HG03558 (cell line): ENCODE data around the gene ZBTB16.

Source experiments
- ATAC-seq: cut with Tn5 transposase; IDR thresholded peaks from one replicate; pipeline ENCODE4 v1.9.1; 2021; ENCODE audit warnings: moderate number of reproducible peaks; ENCODE audit not compliant: unreplicated experiment; ENCODE audit errors: extremely low read depth

ZBTB16 gene

DNA sequence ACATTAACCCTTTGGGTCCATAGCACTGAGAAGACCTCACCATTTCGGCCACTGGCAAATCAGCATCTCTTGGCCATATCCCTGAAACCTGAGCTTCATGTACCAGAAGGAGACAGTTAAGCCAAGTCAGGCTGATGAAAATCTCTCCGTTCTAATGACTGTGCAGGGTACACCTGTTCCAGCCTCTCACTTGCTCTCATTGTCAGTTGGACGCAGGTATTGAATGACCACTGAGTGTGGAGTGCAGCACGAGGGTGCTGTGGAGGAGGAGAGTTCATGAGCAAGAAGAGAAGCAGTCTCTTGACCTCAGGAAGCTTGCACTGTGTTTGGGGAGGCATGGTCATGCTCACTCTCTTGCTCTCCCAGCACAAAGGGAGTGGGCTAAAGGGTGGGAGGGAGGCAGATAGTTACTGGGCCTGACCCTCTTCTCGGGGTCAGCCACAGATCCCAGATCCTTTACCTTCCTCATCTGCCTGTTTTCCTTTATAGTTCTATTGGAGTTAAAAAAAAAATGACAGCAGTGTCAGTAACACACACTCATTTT, 65.2 kb downstream of the ZBTB16 start:
- ATAC-seq: no peak

GRCh38 chr11:114125531-114125930, 66.0 kb downstream of the ZBTB16 start:
- ATAC-seq: no peak

GRCh38 chr11:114125959-114126358, 66.4 kb downstream of the ZBTB16 start:
- no peak for ATAC-seq

- ATAC-seq: no peak
Measured at GRCh38 chr11:114128399-114128798, 68.9 kb downstream of the ZBTB16 start.

DNA sequence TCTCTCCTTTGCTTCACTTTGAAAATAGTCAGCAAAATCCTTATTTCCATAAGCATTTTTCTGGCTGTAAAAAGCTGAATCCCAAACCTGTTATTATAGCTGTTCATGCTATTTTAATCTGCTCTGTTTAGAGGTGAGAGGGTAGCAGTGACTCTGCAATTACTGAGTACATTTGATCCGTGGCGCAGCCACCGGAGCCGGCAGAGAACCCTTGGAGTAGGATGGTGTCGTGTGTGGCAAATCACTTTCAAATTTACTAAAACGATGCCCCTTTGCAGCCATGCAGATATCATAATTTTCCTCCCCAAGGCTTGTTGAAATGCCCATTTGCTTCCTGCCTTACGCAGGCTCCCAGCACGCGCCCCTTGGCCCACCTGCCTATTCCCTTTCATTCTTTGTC, 69.6 kb downstream of the ZBTB16 start:
- ATAC-seq: no peak

DNA sequence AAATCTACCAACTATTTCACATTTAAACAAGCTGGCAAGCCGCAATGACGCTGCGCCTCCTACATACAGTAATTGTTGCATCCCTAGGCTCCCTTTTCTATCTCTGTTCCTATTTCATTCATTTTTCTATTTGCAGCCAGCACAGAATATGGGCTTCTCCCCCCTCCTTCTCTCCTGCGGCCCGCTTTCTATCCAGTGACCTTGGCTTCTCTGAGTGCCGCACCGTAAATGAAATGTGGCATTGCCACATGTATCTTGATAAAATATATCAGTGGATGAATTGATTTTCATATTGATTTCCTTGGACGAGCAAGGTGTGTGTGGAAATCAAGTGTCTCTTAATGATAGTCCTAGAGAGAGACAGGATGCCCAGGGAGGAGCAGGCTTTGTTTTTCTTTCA, 70.2 kb downstream of the ZBTB16 start:
- ATAC-seq: no peak

DNA sequence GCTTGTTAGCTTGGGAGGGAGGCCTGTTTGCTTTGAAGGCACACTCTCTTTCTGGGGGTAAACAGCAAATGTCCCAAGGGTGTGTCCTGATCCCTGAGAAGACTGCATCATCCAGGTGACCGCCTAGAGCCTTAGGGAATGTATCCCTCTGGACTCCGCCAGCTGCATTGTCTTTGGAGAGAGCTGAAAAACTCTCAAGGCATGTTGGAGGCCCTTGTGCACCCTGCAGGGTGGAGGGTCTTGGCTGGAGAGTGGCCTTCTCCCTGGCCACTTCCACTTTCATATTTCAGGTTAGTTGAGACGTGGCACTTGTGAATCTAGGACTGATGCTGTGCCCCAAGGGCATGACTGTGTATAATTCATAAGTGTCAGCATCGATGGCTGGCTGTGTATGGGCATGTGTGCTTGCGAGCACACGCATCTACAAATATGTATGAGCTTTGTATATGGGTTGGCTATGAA, 70.6 kb downstream of the ZBTB16 start:
- ATAC-seq: no peak

GRCh38 chr11:114130629-114131277, 71.2 kb downstream of the ZBTB16 start:
- no peak for ATAC-seq

GRCh38 chr11:114131461-114131864, 72.0 kb downstream of the ZBTB16 start:
- no peak for ATAC-seq

GRCh38 chr11:114132417-114132816, 72.9 kb downstream of the ZBTB16 start:
- ATAC-seq: no peak

- no peak for ATAC-seq
Measured at GRCh38 chr11:114132944-114133394, 73.5 kb downstream of the ZBTB16 start.

GRCh38 chr11:114133548-114134329, 74.2 kb downstream of the ZBTB16 start:
- no peak for ATAC-seq

GRCh38 chr11:114134870-114135269, 75.4 kb downstream of the ZBTB16 start:
- no peak for ATAC-seq

GRCh38 chr11:114135737-114136151, 76.2 kb downstream of the ZBTB16 start:
- ATAC-seq: no peak

- no peak for ATAC-seq
Measured at GRCh38 chr11:114136686-114137640, 77.5 kb downstream of the ZBTB16 start.

GRCh38 chr11:114137838-114138237, 78.3 kb downstream of the ZBTB16 start:
- ATAC-seq: no peak

- no peak for ATAC-seq
Measured at GRCh38 chr11:114138411-114138810, 78.9 kb downstream of the ZBTB16 start.

- no peak for ATAC-seq
Measured at GRCh38 chr11:114140826-114141225, 81.3 kb downstream of the ZBTB16 start.

DNA sequence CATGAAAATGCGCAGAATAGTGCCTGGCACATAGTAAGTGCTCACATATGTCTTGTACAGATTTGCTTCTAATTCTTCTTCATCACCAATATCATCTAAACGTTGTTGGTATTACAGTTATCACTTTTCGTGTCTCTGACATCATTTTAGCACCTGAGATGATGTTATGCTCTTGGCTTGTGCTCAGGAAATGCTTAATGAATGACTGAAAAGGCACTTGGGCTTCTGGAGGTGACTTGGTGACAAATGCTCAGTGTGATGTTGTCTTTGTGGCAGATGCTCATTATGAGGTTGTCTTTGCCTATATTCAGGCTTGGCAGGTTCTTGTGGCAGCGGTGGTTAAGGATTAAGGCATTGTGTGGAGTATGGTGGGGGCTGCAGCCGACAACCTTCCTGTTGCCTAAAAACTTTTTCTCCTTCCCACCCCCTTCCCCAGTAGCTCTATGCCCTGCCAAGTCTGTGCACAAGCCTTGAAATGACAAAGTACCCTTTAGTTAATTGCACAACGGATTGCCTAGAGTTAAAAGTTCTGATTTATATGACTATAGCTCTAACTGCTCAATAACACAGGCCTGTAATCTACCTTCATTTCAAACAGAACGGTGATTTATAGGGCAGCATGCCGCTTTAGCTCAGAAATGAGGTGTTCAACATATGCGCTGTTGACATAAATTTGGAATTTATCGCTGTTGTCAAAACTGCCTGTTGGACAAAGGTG, 82.5 kb downstream of the ZBTB16 start:
- no peak for ATAC-seq

GRCh38 chr11:114142707-114143106, 83.2 kb downstream of the ZBTB16 start:
- ATAC-seq: no peak
